Adrenal gland (tissue), 12 donors: Measurements from ENCODE around the gene TM9SF1. TPM values are rescaled to one million over a fixed set of nuclear protein-coding genes. Genes with fewer than 3 reads are reported as not detected.

Source experiments
- DNase-seq, 7 donors: peaks; one replicate each; pipeline ENCODE4 v3.0.0-alpha.2; 2019 to 2020
- H3K27ac ChIP-seq, 5 donors: fragments of 200-600 bp; sonication (generic) in 4 of 5; 1 replicate in 3 of 5; 2 replicates in 2 of 5; pipeline versions ENCODE4 v1.5.1 to v1.8.0; 2016 to 2020; ENCODE audit warnings: mild to moderate bottlenecking in 1 of 5
- H3K27me3 ChIP-seq: fragments of 200-600 bp; 2 replicates; pipeline ENCODE4 v1.8.0; 2021
- H3K36me3 ChIP-seq, 2 donors: fragments of 200-600 bp; replicated peaks in 1 of 2; 1 replicate in 1 of 2; 2 replicates in 1 of 2; pipeline versions ENCODE4 v1.5.1 to v1.8.0; 2018 to 2022
- H3K4me1 ChIP-seq, 2 donors: fragments of 200-600 bp; replicated peaks in 1 of 2; 1 replicate in 1 of 2; 2 replicates in 1 of 2; pipeline versions ENCODE4 v1.5.1 to v1.8.0; 2018 to 2021
- H3K4me3 ChIP-seq, 4 donors: fragments of 200-600 bp; sonication (generic) in 3 of 4; one replicate each; pipeline ENCODE4 v1.5.1; 2016 to 2018
- H3K9me3 ChIP-seq, 3 donors: fragments of 200-600 bp; sonication (generic) in 1 of 3; replicated peaks in 1 of 3; 1 replicate in 2 of 3; 2 replicates in 1 of 3; pipeline versions ENCODE4 v1.5.1 to v1.8.0; 2016 to 2021
- CTCF ChIP-seq, 6 experiments: fragments of 450-650 bp in 4 of 6; fragments of 200-600 bp in 2 of 6; sonication (generic) in 1 of 6; IDR thresholded peaks; 1 replicate in 5 of 6; 2 replicates in 1 of 6; pipeline versions ENCODE4 v1.5.1 to v1.8.0; 2016 to 2021; ENCODE audit warnings: antibody characterized with exemption in 6 of 6, mild to moderate bottlenecking in 2 of 6, moderate library complexity in 1 of 6
- POLR2A ChIP-seq, 2 donors: fragments of 450-650 bp; IDR thresholded peaks; one replicate each; pipeline ENCODE4 v1.6.1; 2017; ENCODE audit warnings: antibody characterized with exemption in 2 of 2, mild to moderate bottlenecking in 2 of 2, moderate library complexity in 1 of 2
- WGBS, 4 donors: extraction: QIAGEN DNeasy Blood & Tissue Kit in 2 of 4; methylation state at CpG; one replicate each; pipeline versions ENCODE4 v1.1.5 to v1.1.7; 2013 to 2017; 5-methylcytosine and 5-hydroxymethylcytosine counted together
- intact Hi-C, 2 donors: fragments of 100-400 bp; cut with DNase I; formaldehyde crosslinking; loops; one replicate each; pipeline versions ENCODE4 v1.14.1 to v1.15.0; 2022 to 2023
- polyA plus RNA-seq, 3 donors: library from polyadenylated mRNA; stranded (reverse); fragments of 200-250 nt in 2 of 3; fragments of 350-450 nt in 1 of 3; fragmentation: Illumina TruSeq in 1 of 3; extraction: RNeasy Lipid Tissue Mini Kit (QIAGEN cat#74804) in 1 of 3; gene quantifications; one replicate each; pipeline ENCODE4 v1.2.3, GENCODE V29; 2013 to 2014
- total RNA-seq, 9 donors: library from RNA; depleted of rRNA in 4 of 9; stranded (reverse); fragments of >200 nt in 4 of 9; fragments of 120-200 nt in 1 of 9; fragmentation: NEBNext Ultra II Directional in 1 of 9; extraction: Animal tissue kit (Norgen Biotek cat#: 25700) in 1 of 9; gene quantifications; one replicate each; pipeline versions ENCODE4 v1.1.0 to v1.2.4, GENCODE V29; 2013 to 2023
- donor health status: healthy with polysubstance abuse.
- donor health status: Bipolar disorder and iron deficiency.
- donor health status: DM: yes; HTN: yes; CAD: no.
- donor health status: DM: no; HTN: no; CAD: no.
- donor health status: DM: no; HTN: no; CAD: no.
- donor health status: DM: yes; HTN: yes; CAD: no.

TM9SF1 gene
- total and polyA plus RNA-seq, 12 donors, result 43.7 to 123 (median 86.6) TPM

DNA sequence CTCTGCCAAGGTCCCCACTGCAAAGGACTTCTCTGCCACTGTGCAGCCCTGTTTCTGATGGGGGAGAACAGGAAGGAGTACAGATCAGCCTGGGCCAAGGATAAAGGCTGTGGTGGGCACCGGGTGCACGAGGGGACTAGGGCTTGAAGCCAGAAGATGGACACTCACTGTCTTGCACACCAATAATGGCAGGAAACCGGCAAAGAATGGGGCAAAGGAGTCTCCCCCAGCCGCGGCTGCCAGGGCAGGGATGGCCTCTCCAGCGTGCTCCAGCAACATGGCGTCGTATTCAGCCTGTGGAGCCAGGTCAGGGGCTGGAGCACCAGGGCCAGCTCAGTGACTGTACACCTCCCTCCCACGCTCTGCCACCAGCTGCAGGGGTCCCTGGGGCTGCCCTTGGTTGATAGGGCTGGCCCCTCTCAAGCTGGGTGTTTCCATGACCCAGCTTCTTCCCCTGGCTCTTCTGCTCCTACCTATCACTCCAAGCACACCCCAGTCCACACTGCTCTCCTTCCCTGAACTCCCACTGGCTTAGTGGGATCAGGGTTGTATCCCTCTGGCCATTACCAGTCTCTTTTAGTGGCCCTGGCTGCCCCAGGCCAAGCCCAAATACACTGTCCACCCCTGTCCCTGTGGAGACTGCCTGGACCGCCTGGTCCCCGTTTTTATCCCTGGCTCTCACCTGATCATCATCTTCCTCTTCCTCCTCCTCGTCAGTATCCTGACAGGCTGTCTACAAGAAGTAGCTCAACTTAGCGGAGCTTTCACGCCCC is 12.9 kb downstream of the TM9SF1 start:
- TF ChIP-seq POLR2A (IDR thresholded peaks at IDR 0.05) (no peak), CTCF (IDR thresholded peaks at IDR 0.05) (no peak)
- Histone ChIP-seq H3K27ac (no peak overlapping the region), H3K36me3 (peaks cover 0 to 90% of the 10 kb centered on the region in 2 donors), H3K4me3 (no peak overlapping the region), H3K9me3 (no peaks in the 10 kb centered on the region), H3K27me3 (no peaks in the 10 kb centered on the region), H3K4me1 (peaks cover 13 to 23% of the 10 kb centered on the region in 2 donors)
- WGBS, 4 donors, result 78 to 90% (median 89%) methylated on average over 13 to 14 of the region's 14 CpGs
- intact Hi-C loops, result no loop called here
- no peak for DNase-seq

- Histone ChIP-seq H3K4me1 (peaks cover 13 to 23% of the 10 kb centered on the region in 2 donors), H3K9me3 (no peaks in the 10 kb centered on the region), H3K27ac (peak overlapping the region in 2 of 5 donors; percentile 17 to 92), H3K27me3 (no peaks in the 10 kb centered on the region), H3K36me3 (peaks cover 0 to 98% of the 10 kb centered on the region in 2 donors), H3K4me3 (no peak overlapping the region)
- intact Hi-C loops, result no loop called here
- no peak for TF ChIP-seq CTCF (IDR thresholded peaks at IDR 0.05)
- TF ChIP-seq POLR2A (IDR thresholded peaks at IDR 0.05), result no peak
- WGBS, 4 donors, result 88 to 92% (median 91%) methylated on average over 9 to 19 of the region's 19 CpGs
- DNase-seq, result no peak
These were observed 13.7 kb downstream of the TM9SF1 start for GRCh38 chr14:24181371-24182077.

DNA sequence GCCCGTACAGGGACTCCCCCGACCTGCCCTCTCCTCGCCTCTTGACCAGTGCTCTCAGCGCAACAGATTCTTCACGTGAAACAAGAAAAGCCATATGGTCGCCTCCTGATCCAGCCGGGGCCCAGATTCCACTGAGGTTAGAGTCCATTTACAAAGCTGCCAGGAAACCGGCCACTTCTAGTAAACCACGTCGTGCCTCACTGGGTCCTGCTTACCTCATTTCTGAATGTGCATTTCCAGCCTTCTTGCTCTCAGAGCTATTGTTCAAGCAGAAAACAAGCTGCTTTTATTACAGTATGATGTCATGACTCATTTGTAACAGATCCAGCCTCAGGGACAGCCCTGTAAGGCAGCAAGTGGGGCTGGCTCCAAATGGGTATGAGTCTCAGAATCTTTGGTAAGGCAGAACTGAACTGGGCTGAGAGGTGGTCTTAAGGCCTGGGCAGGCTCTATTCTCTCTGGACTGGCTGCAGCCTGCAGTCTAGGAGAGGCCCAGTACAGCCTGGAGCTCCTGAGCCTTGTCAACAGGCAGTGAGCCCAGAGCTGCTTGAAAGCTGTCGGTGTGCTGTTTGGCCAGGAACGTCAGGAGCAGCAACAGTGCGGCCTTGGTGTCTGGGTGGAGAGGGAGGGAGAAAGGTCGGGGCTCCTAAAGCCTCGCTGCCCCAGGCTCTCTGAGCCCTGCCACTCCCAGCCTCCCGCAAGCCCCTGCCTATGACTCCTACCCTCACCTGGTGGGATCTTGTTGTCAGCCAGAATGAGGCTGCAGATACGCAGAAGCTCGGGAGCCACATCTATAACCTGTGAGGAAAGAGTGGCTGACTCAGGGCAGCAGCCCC is 15.1 kb downstream of the TM9SF1 start:
- Histone ChIP-seq H3K27me3 (no peaks in the 10 kb centered on the region), H3K9me3 (no peaks in the 10 kb centered on the region), H3K27ac (peak overlapping the region; percentile 59 to 92 (median 89)), H3K36me3 (peaks cover 0 to 86% of the 10 kb centered on the region in 2 donors), H3K4me3 (no peak overlapping the region), H3K4me1 (peaks cover 13 to 23% of the 10 kb centered on the region in 2 donors)
- peak; percentile 57 to 81 (median 74) for DNase-seq
- intact Hi-C loops, result no loop called here
- 44 to 54% (median 50%) methylated on average over 12 to 18 of the region's 18 CpGs for WGBS, 4 donors
- peak in 1 of 2 donors; percentile 53 for TF ChIP-seq POLR2A (IDR thresholded peaks at IDR 0.05)
- no peak for TF ChIP-seq CTCF (IDR thresholded peaks at IDR 0.05)
